Parathyroid adenoma (tissue), 2 donors: ENCODE measurements around the gene CTSD.

Experiments
- H2AFZ ChIP-seq: fragments of 300-600 bp; sonication (generic); one replicate; pipeline ENCODE4 v1.7.0; 2017; ENCODE audit warnings: antibody characterized with exemption, mild to moderate bottlenecking
- H3K27ac ChIP-seq: fragments of 300-600 bp; sonication (generic); one replicate; pipeline ENCODE4 v1.7.0; 2017
- H3K27me3 ChIP-seq: fragments of 300-600 bp; sonication (generic); one replicate; pipeline ENCODE4 v1.7.0; 2017; ENCODE audit warnings: low read length; ENCODE audit not compliant: control insufficient read depth, insufficient read depth
- H3K36me3 ChIP-seq: fragments of 300-600 bp; sonication (generic); one replicate; pipeline ENCODE4 v1.7.0; 2017; ENCODE audit warnings: low read length; ENCODE audit not compliant: control insufficient read depth, insufficient read depth
- H3K4me1 ChIP-seq: fragments of 300-600 bp; sonication (generic); one replicate; pipeline ENCODE4 v1.7.0; 2017; ENCODE audit warnings: control low read depth
- H3K4me2 ChIP-seq: fragments of 300-600 bp; sonication (generic); one replicate; pipeline ENCODE4 v1.7.0; 2017; ENCODE audit warnings: low read length
- H3K4me3 ChIP-seq: fragments of 300-600 bp; sonication (generic); one replicate; pipeline ENCODE4 v1.7.0; 2017; ENCODE audit warnings: low read depth, low read length
- H3K79me2 ChIP-seq: fragments of 300-600 bp; sonication (generic); one replicate; pipeline ENCODE4 v1.7.0; 2017; ENCODE audit warnings: control low read depth
- H3K9ac ChIP-seq: fragments of 300-600 bp; sonication (generic); one replicate; pipeline ENCODE4 v1.7.0; 2017; ENCODE audit warnings: mild to moderate bottlenecking
- H3K9me3 ChIP-seq: fragments of 300-600 bp; sonication (generic); one replicate; pipeline ENCODE4 v1.7.0; 2017; ENCODE audit warnings: low read length; ENCODE audit not compliant: control insufficient read depth
- CTCF ChIP-seq: fragments of 300-600 bp; sonication (generic); IDR thresholded peaks from one replicate; pipeline ENCODE4 v1.7.0; 2017; ENCODE audit warnings: antibody characterized with exemption, mild to moderate bottlenecking
- donor health status: primary hyperparathyroidism.

The CTSD gene

GRCh38 chr11:1760351-1761109, 3.2 kb downstream of the CTSD start:
- TF ChIP-seq CTCF = no peak
- Histone ChIP-seq H3K4me2 (no peak overlapping the region), H3K27ac (peak overlapping the region; percentile 44), H3K9ac (no peak overlapping the region), H3K36me3 (no peaks in the 10 kb centered on the region), H3K4me3 (no peak overlapping the region), H3K79me2 (no peaks in the 10 kb centered on the region), H3K9me3 (no peaks in the 10 kb centered on the region), H3K27me3 (no peaks in the 10 kb centered on the region), H2AFZ (no peak overlapping the region), H3K4me1 (no peaks in the 10 kb centered on the region)

GRCh38 chr11:1759851-1760220, 3.9 kb downstream of the CTSD start:
- Histone ChIP-seq H3K4me1 (no peaks in the 10 kb centered on the region), H3K9me3 (no peaks in the 10 kb centered on the region), H3K27me3 (no peaks in the 10 kb centered on the region), H3K27ac (no peak overlapping the region), H3K9ac (no peak overlapping the region), H2AFZ (no peak overlapping the region), H3K4me3 (no peak overlapping the region), H3K36me3 (no peaks in the 10 kb centered on the region), H3K79me2 (no peaks in the 10 kb centered on the region), H3K4me2 (no peak overlapping the region)
- no peak for TF ChIP-seq CTCF

- H3K36me3 ChIP-seq = no peaks in the 10 kb centered on the region
- no peaks in the 10 kb centered on the region for H3K79me2 ChIP-seq
- H3K9me3 ChIP-seq = no peaks in the 10 kb centered on the region
- no peak overlapping the region for H3K4me2 ChIP-seq
- H3K4me1 ChIP-seq = no peaks in the 10 kb centered on the region
- no peaks in the 10 kb centered on the region for H3K27me3 ChIP-seq
- no peak overlapping the region for H3K4me3 ChIP-seq
- no peak overlapping the region for H2AFZ ChIP-seq
- H3K9ac ChIP-seq = no peak overlapping the region
- no peak for TF ChIP-seq CTCF
- H3K27ac ChIP-seq = no peak overlapping the region
These were observed 4.4 kb downstream of the CTSD start for GRCh38 chr11:1759151-1759850.

GRCh38 chr11:1758611-1759150, 5.0 kb downstream of the CTSD start:
- H3K4me2 ChIP-seq = no peak overlapping the region
- no peak overlapping the region for H3K9ac ChIP-seq
- H3K4me3 ChIP-seq = no peak overlapping the region
- H2AFZ ChIP-seq = no peak overlapping the region
- no peaks in the 10 kb centered on the region for H3K79me2 ChIP-seq
- no peaks in the 10 kb centered on the region for H3K27me3 ChIP-seq
- no peaks in the 10 kb centered on the region for H3K4me1 ChIP-seq
- no peaks in the 10 kb centered on the region for H3K9me3 ChIP-seq
- H3K36me3 ChIP-seq = no peaks in the 10 kb centered on the region
- TF ChIP-seq CTCF = no peak
- no peak overlapping the region for H3K27ac ChIP-seq
